Measurements from ENCODE around the gene USP11. TPM values are rescaled to one million over a fixed set of nuclear protein-coding genes. Genes with fewer than 3 reads are reported as not detected.

The USP11 gene
- total and polyA plus RNA-seq, 2 of the 4 experiments (the other 2 are of a cell fraction), result 33.5 to 59.7 TPM

DNA sequence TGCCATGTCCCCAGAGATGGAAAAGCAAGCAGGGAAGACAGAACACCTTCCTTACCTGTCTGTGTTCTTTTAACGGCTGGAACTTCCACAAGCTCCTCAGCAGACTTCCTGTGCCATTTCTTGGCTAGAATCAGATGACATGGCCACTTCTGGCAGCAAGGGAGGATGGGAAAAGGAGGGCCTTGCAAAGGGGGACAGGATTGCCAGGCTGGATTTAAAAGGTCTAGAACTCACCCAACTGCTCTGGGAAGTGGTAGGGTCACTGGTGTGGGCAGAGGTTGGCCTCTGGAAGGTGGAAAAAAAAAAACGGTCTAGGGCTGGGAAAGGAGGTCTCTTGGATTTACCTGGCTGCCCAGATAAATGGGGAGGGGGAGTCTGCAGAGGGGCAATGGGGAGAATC lies 1.6 kb upstream of the USP11 start:
- Histone ChIP-seq H3K9me1 (ENCODE audit: insufficient read depth, low read length) (peaks cover 5% of the 10 kb centered on the region; the same call in 1 of the 2 replicates), H4K20me1 (ENCODE audit: insufficient read depth, low read length) (peaks cover 8% of the 10 kb centered on the region; the same call in 1 of the 2 replicates), H3K56ac (ENCODE audit: extremely low read depth, insufficient read depth, low read length) (no peak overlapping the region), H3K79me1 (ENCODE audit: low read depth in 1 of 2, low read length in 2 of 2) (peaks cover 8 to 9% of the 10 kb centered on the region in 2 experiments; a peak in 3 of 4 replicates), H3K9me3 (ENCODE audit: control insufficient read depth, insufficient read depth, low read length) (no peaks in the 10 kb centered on the region), H3K27ac (ENCODE audit: insufficient read depth, low read length) (no peak overlapping the region), H2BK120ac (ENCODE audit: low read depth, low read length) (no peak overlapping the region), H3K27me3 (ENCODE audit: control insufficient read depth, insufficient read depth, low read length) (peaks cover 9% of the 10 kb centered on the region; the same call in 1 of the 2 replicates), H2BK20ac (ENCODE audit: low read depth, low read length) (no peak overlapping the region), H3K4ac (ENCODE audit: low read depth, low read length) (no peak overlapping the region), H3K4me2 (ENCODE audit: low read depth, low read length) (no peak overlapping the region), H3K9ac (ENCODE audit: low read depth, low read length) (no peak overlapping the region), H3K36me3 (ENCODE audit: control insufficient read depth, insufficient read depth, low read length) (peaks cover 22% of the 10 kb centered on the region), H3K18ac (ENCODE audit: low read depth, low read length) (no peak overlapping the region), H2AFZ (replicated peaks; ENCODE audit: low read length, poor library complexity) (no peak overlapping the region), H2BK5ac (ENCODE audit: low read depth, low read length, poor library complexity, severe bottlenecking) (no peak overlapping the region), H2BK15ac (ENCODE audit: low read depth, low read length) (no peak overlapping the region), H4K91ac (ENCODE audit: insufficient read depth, low read depth, low read length) (no peak overlapping the region), H3K4me1 (ENCODE audit: control insufficient read depth, insufficient read depth, low read length) (0 out of 2 replicates have a peak, but pooled peaks cover 1% of the 10 kb centered on the region), H3K14ac (replicated peaks; ENCODE audit: low read depth, low read length) (no peak overlapping the region), H2AK9ac (replicated peaks; ENCODE audit: low read depth, low read length, poor library complexity) (no peak overlapping the region), H4K8ac (ENCODE audit: low read depth in 2 of 2, low read length in 2 of 2) (no peak overlapping the region), H3K23ac (ENCODE audit: low read depth, low read length) (no peak overlapping the region), H2AK5ac (ENCODE audit: low read depth, low read length) (no peak overlapping the region), H3K4me3 (ENCODE audit: insufficient read depth, low read depth, low read length) (no peak overlapping the region), H4K5ac (ENCODE audit: low read depth, low read length) (no peak overlapping the region)
- CTCF ChIA-PET, result no interaction called here
- DNase-seq (no peak), ATAC-seq (ENCODE audit: low read depth) (no peak)
- in situ Hi-C loops (cut with MboI; ENCODE audit: low sequenced_read_pairs), result no loop called here
- intact Hi-C loops (cut with micrococcal nuclease), result loop anchor here (5.0 kb wide), 1 partner anchor 151 kb away; no protein-coding TSS in a partner anchor
- WGBS, 2 experiments (ENCODE audit: extremely low coverage in 2 of 2, insufficient read length in 1 of 2), result no CpG with 5 or more reads among the region's 2 CpGs
- dilution Hi-C loops (cut with HindIII; ENCODE audit: low sequenced_read_pairs, unreplicated experiment), result no loop called here
- TF ChIP-seq NFE2L2 (IDR thresholded peaks at IDR 0.05; ENCODE audit: low read depth, low read length) (no peak), MXI1 (IDR thresholded peaks at IDR 0.05; ENCODE audit: borderline replicate concordance, low read depth, low read length) (no peak), RCOR1 (IDR thresholded peaks at IDR 0.05; ENCODE audit: insufficient replicate concordance, low read length) (no peak), RFX5 (IDR thresholded peaks at IDR 0.05; ENCODE audit: low read depth, low read length) (no peak), CHD1 (IDR thresholded peaks at IDR 0.05; ENCODE audit: low read depth, low read length) (no peak), FOS (IDR thresholded peaks at IDR 0.05; ENCODE audit: low read depth, low read length) (no peak), MAZ (IDR thresholded peaks at IDR 0.05; ENCODE audit: borderline replicate concordance, low read depth, low read length) (no peak), SMC3 (IDR thresholded peaks at IDR 0.05; ENCODE audit: low read depth, low read length) (no peak), POLR2A (IDR thresholded peaks at IDR 0.05; ENCODE audit: low read depth, low read length) (no peak), MAFK (IDR thresholded peaks at IDR 0.05; ENCODE audit: low read depth, low read length) (no peak), CEBPB (IDR thresholded peaks at IDR 0.05; ENCODE audit: low read depth, low read length) (no peak), RAD21 (IDR thresholded peaks at IDR 0.05; ENCODE audit: low read length) (no peak)
- TF ChIP-seq, protein P1, sequence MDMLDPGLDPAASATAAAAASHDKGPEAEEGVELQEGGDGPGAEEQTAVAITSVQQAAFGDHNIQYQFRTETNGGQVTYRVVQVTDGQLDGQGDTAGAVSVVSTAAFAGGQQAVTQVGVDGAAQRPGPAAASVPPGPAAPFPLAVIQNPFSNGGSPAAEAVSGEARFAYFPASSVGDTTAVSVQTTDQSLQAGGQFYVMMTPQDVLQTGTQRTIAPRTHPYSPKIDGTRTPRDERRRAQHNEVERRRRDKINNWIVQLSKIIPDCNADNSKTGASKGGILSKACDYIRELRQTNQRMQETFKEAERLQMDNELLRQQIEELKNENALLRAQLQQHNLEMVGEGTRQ (IDR thresholded peaks at IDR 0.05; ENCODE audit: low read depth, low read length), result no peak
- TF ChIP-seq, protein P2, sequence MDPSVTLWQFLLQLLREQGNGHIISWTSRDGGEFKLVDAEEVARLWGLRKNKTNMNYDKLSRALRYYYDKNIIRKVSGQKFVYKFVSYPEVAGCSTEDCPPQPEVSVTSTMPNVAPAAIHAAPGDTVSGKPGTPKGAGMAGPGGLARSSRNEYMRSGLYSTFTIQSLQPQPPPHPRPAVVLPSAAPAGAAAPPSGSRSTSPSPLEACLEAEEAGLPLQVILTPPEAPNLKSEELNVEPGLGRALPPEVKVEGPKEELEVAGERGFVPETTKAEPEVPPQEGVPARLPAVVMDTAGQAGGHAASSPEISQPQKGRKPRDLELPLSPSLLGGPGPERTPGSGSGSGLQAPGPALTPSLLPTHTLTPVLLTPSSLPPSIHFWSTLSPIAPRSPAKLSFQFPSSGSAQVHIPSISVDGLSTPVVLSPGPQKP (IDR thresholded peaks at IDR 0.05; ENCODE audit: borderline replicate concordance, low read depth, low read length), result no peak
- POLR2A ChIA-PET (ENCODE audit: unreplicated experiment), result no interaction called here
- BruUV-seq (replicated peaks), result no TSS peak

Measured in IMR-90 (cell line).